CD4-positive, alpha-beta T cell treated with Interleukin-4 for 4 hours (primary cell): ENCODE measurements around the gene PTPRD.

Experiments
- DNase-seq: peaks from one replicate; pipeline ENCODE4 v3.0.0-alpha.2; 2020

The PTPRD gene

GRCh38 chr9:8390571-8390970 lies 2222.2 kb downstream of the PTPRD start:
- DNase-seq, result no peak

- DNase-seq, result no peak
Observed at GRCh38 chr9:8389531-8389930, 2223.3 kb downstream of the PTPRD start.

GRCh38 chr9:8388132-8388531 lies 2224.7 kb downstream of the PTPRD start:
- DNase-seq, result no peak

GRCh38 chr9:8384091-8384490 lies 2228.7 kb downstream of the PTPRD start:
- DNase-seq, result no peak

GRCh38 chr9:8382777-8383527 lies 2229.8 kb downstream of the PTPRD start:
- DNase-seq, result no peak

- no peak for DNase-seq
Observed at GRCh38 chr9:8382266-8382665, 2230.5 kb downstream of the PTPRD start.

- no peak for DNase-seq
Observed at GRCh38 chr9:8381601-8382000, 2231.2 kb downstream of the PTPRD start.

- DNase-seq, result no peak
Observed at GRCh38 chr9:8374471-8374870, 2238.3 kb downstream of the PTPRD start.

- no peak for DNase-seq
Observed at GRCh38 chr9:8371686-8372085, 2241.1 kb downstream of the PTPRD start.

GRCh38 chr9:8366161-8366926 lies 2246.5 kb downstream of the PTPRD start:
- DNase-seq, result no peak

GRCh38 chr9:8365466-8366160 lies 2247.2 kb downstream of the PTPRD start:
- no peak for DNase-seq

GRCh38 chr9:8365029-8365428 lies 2247.8 kb downstream of the PTPRD start:
- DNase-seq, result no peak

- no peak for DNase-seq
Observed at GRCh38 chr9:8364026-8364752, 2248.6 kb downstream of the PTPRD start.

GRCh38 chr9:8362250-8362649 lies 2250.6 kb downstream of the PTPRD start:
- DNase-seq, result no peak

- DNase-seq, result no peak
Observed at GRCh38 chr9:8361364-8361763, 2251.4 kb downstream of the PTPRD start.

- DNase-seq, result no peak
Observed at GRCh38 chr9:8356406-8356805, 2256.4 kb downstream of the PTPRD start.

- no peak for DNase-seq
Observed at GRCh38 chr9:8351436-8351835, 2261.4 kb downstream of the PTPRD start.

GRCh38 chr9:8349901-8350300 lies 2262.9 kb downstream of the PTPRD start:
- no peak for DNase-seq

GRCh38 chr9:8349376-8349775 lies 2263.4 kb downstream of the PTPRD start:
- DNase-seq, result no peak

GRCh38 chr9:8348756-8349155 lies 2264.0 kb downstream of the PTPRD start:
- no peak for DNase-seq

- no peak for DNase-seq
Observed at GRCh38 chr9:8346296-8346695, 2266.5 kb downstream of the PTPRD start.

- DNase-seq, result no peak
Observed at GRCh38 chr9:8338767-8339510, 2273.9 kb downstream of the PTPRD start.
